ENCODE data around the gene CCNT1.
"Not testable (repeated sequence)": the region's sequence is repeated elsewhere in the genome, so short reads cannot be mapped to it uniquely, and the experiment has no call there.

CCNT1 gene

DNA sequence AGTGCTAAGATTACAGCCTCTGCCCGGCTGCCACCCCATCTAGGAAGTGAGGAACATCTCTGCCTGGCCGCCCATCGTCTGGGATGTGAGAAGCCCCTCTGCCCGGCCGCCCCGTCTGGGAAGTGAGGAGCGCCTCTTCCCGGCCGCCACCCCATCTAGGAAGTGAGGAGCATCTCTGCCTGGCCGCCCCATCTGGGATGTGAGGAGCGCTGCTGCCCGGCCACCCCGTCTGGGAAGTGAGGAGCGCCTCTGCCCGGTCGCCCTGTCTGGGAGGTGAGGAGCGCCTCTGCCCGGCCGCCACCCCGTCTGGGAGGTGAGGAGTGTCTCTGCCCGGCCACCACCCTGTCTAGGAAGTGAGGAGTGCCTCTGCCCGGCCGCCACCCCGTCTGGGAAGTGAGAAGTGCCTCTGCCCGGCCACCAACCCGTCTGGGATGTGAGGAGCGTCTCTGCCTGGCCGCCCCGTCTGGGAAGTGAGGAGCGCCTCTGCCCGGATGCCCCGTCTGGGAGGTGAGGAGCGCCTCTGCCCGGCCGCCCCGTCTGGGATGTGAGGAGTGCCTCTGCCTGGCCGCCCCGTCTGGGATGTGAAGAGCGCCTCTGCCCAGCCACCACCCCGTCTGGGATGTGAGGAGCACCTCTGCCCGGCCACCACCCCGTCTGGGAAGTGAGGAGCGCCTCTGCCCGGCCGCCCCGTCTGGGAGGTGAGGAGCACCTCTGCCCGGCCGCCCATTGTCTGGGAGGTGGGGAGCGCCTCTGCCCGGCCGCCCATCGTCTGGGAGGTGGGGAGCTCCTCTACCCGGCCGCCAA lies 74.6 kb downstream of the CCNT1 start:
- DNase-seq, result not testable (repeated sequence)

DNA sequence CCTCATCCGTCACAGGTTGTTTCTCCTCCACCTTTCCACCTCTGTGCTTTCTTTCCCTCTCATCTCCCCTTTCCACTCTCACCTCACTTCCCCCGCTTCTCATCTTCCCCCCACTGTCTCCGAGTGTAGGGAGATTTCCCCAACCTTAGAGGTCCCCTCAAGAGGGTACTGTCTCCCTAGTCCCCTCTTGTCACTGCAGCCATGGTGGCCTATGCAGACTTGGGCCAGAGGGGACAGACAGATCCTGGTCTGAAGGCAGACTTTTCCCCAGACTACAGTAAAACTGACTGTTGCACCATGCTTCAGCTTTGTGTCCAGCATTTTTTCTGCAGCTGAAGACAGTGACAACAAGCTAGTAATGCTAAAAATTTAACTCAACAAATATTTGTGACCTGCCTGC lies 75.7 kb downstream of the CCNT1 start:
- no peak for DNase-seq

DNA sequence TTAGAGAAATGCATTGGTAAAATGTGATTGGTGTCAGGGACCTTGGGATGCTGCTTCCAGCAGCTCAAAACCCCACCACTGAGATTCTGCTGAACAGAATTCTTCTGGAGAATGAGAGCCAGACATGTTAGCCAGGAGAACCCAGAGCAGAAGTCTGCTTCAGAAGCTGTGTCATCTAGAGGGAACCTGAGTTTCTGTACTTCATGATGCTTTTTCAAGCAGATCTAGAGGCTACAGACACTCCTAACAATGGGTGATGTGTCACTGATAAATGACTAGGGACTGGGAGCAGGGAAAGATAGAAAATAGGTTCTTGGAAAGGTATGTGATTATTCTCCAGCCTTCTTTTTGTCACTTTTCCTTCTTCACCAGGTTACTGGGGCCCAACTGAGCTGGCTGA lies 76.1 kb downstream of the CCNT1 start:
- DNase-seq, result no peak
